Upper lobe of right lung (tissue), 1 donor: ENCODE results near the gene DMD. TPM values are rescaled to one million over a fixed set of nuclear protein-coding genes. Genes with fewer than 3 reads are reported as not detected.
"Not testable (repeated sequence)": the region's sequence is repeated elsewhere in the genome, so short reads cannot be mapped to it uniquely, and the experiment has no call there.

Experiments used
- ATAC-seq: fragments of 200-7000 bp; cut with Tn5 transposase; one replicate; pipeline ENCODE4 v1.9.1; 2020; ENCODE audit warnings: mild to moderate bottlenecking, moderate library complexity
- DNase-seq: peaks from one replicate; pipeline ENCODE4 v3.0.0-alpha.2; 2020
- H3K27ac ChIP-seq: fragments of 200-600 bp; one replicate; pipeline ENCODE4 v1.8.0; 2022
- H3K27me3 ChIP-seq: fragments of 200-600 bp; one replicate; pipeline ENCODE4 v1.8.0; 2022; ENCODE audit warnings: mild to moderate bottlenecking
- H3K36me3 ChIP-seq: fragments of 200-600 bp; one replicate; pipeline ENCODE4 v1.8.0; 2022
- H3K4me1 ChIP-seq: fragments of 200-600 bp; one replicate; pipeline ENCODE4 v1.8.0; 2022
- H3K4me3 ChIP-seq: fragments of 200-600 bp; one replicate; pipeline ENCODE4 v1.8.0; 2022; ENCODE audit warnings: mild to moderate bottlenecking
- H3K9me3 ChIP-seq: fragments of 200-600 bp; one replicate; pipeline ENCODE4 v1.8.0; 2022
- CTCF ChIP-seq: fragments of 200-600 bp; IDR thresholded peaks from one replicate; pipeline ENCODE4 v1.8.0; 2022; ENCODE audit warnings: antibody characterized with exemption
- intact Hi-C: fragments of 100-400 bp; cut with DNase I; formaldehyde crosslinking; loops from one replicate; pipeline ENCODE4 v1.11.0; 2022
- total RNA-seq: library from RNA; stranded (reverse); fragmentation: NEBNext Ultra II Directional; extraction: Animal tissue kit (Norgen Biotek cat#: 25700); gene quantifications from one replicate; pipeline ENCODE4 v1.2.1, GENCODE V29; 2021
- donor health status: DM: no; HTN: yes; CAD: no; lungs with severe emphysema.

DMD gene
- total RNA-seq, 1 donor from 2014 or later = 24.7 TPM

DNA sequence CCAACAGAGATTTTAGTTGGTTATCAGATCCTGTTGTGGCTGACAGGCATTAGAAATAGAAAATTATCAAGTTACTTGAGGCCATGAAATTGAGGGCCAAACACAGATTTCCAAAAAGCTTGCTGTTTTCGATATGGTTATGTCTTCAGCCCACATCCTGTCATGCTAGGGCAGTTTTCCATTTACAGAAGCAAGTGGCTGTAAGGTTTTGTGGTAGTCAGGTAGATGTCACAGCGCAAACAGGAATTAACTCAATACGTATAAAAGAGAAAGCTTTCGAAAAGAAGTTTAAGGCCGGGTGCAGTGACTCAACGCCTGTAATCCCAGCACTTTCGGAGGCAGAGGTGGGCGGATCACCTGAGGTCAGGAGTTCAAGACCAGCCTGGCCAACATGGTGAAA lies 104.6 kb downstream of the DMD start:
- Histone ChIP-seq H3K36me3 (no peaks in the 10 kb centered on the region), H3K9me3 (no peaks in the 10 kb centered on the region), H3K4me1 (no peaks in the 10 kb centered on the region), H3K27me3 (no peaks in the 10 kb centered on the region), H3K27ac (no peak overlapping the region), H3K4me3 (no peak overlapping the region)
- TF ChIP-seq CTCF = no peak
- intact Hi-C loops = no loop called here
- ATAC-seq = no peak
- DNase-seq = no peak

GRCh38 chrX:33095079-33095478 lies 116.3 kb downstream of the DMD start:
- no peak overlapping the region for H3K27ac ChIP-seq
- no peaks in the 10 kb centered on the region for H3K27me3 ChIP-seq
- ATAC-seq (no peak), DNase-seq (no peak)
- intact Hi-C loops = no loop called here
- TF ChIP-seq CTCF = no peak
- no peaks in the 10 kb centered on the region for H3K36me3 ChIP-seq
- H3K9me3 ChIP-seq = no peaks in the 10 kb centered on the region
- no peak overlapping the region for H3K4me3 ChIP-seq
- H3K4me1 ChIP-seq = no peaks in the 10 kb centered on the region

- intact Hi-C loops = no loop called here
- Histone ChIP-seq H3K27me3 (no peaks in the 10 kb centered on the region), H3K4me3 (no peak overlapping the region), H3K36me3 (no peaks in the 10 kb centered on the region), H3K9me3 (no peaks in the 10 kb centered on the region), H3K4me1 (no peaks in the 10 kb centered on the region), H3K27ac (no peak overlapping the region)
- TF ChIP-seq CTCF = no peak
- no peak for DNase-seq
- ATAC-seq = no peak
Measured at GRCh38 chrX:33087411-33087810, 123.9 kb downstream of the DMD start.

DNA sequence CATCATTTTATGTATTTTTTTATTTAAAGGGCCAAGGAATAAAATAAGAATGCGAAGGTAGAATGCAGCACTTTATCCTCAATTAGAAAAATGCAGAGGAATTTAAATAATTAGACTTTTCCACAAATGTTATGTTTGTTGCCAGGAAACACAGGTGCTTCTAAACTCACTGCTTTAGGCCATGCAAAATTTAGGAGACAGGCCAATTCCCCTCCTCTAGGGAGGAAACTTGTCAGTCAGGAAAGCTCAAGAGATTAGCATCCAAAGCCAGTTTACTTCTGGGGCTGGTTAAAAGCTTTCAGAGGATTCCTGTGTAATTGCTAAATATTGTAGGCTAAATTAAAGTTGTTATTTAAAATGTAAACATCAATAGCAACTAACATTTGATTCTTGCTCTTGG lies 124.5 kb downstream of the DMD start:
- intact Hi-C loops = no loop called here
- no peaks in the 10 kb centered on the region for H3K4me1 ChIP-seq
- H3K27me3 ChIP-seq = no peaks in the 10 kb centered on the region
- H3K27ac ChIP-seq = no peak overlapping the region
- no peak overlapping the region for H3K4me3 ChIP-seq
- DNase-seq (no peak), ATAC-seq (no peak)
- no peaks in the 10 kb centered on the region for H3K9me3 ChIP-seq
- H3K36me3 ChIP-seq = no peaks in the 10 kb centered on the region
- no peak for TF ChIP-seq CTCF

DNA sequence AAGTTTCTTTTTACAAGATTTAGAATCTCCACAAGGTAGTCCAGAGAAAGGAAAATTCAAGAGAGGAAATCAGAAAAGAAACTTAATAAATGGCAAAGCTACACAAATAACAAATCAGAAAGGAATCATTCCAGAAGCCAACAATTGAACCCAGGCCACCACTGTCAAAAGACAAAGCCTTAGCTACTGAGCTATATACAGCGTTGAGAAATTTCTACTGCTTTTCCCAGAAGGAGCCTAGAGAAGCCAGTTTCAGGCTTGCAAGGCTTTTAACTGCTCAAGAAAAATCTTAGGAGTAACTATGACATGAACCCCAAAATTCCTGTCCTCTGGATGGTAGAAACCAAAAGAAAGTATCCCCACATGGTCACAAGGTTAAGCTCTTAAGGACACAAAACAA lies 129.0 kb downstream of the DMD start:
- DNase-seq (no peak), ATAC-seq (no peak)
- TF ChIP-seq CTCF = no peak
- intact Hi-C loops = no loop called here
- H3K27me3 ChIP-seq = no peaks in the 10 kb centered on the region
- H3K27ac ChIP-seq = no peak overlapping the region
- no peaks in the 10 kb centered on the region for H3K9me3 ChIP-seq
- H3K4me1 ChIP-seq = no peaks in the 10 kb centered on the region
- no peaks in the 10 kb centered on the region for H3K36me3 ChIP-seq
- no peak overlapping the region for H3K4me3 ChIP-seq

DNA sequence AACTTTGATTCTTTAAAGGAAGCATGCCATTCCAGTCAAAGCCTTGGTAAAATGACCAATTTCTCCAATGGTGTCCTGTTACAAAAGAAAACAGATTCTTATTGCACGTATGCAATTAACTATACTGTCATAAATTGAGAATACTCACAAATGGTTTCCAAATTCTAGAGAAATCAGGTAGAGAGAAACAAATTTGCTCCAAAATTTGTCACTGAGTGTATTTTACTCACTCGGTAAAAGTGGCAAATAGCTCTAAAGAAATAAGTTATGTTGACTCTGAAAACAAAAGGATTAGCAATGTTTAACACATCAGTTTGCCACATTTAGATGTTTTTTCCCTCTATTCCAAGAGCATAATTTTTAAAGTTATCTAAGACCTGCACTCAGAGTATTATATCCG lies 133.1 kb downstream of the DMD start:
- H3K4me1 ChIP-seq = no peaks in the 10 kb centered on the region
- no peaks in the 10 kb centered on the region for H3K9me3 ChIP-seq
- H3K36me3 ChIP-seq = no peaks in the 10 kb centered on the region
- TF ChIP-seq CTCF = no peak
- H3K27ac ChIP-seq = no peak overlapping the region
- no peak overlapping the region for H3K4me3 ChIP-seq
- H3K27me3 ChIP-seq = no peaks in the 10 kb centered on the region
- DNase-seq = no peak
- intact Hi-C loops = no loop called here
- ATAC-seq = no peak

GRCh38 chrX:33073660-33074059 lies 137.7 kb downstream of the DMD start:
- DNase-seq, H3K27me3 ChIP-seq, H3K4me1 ChIP-seq, H3K36me3 ChIP-seq, H3K4me3 ChIP-seq, H3K27ac ChIP-seq, ATAC-seq, intact Hi-C loops, H3K9me3 ChIP-seq: not testable (repeated sequence)
